ENCODE data around the gene KCTD17.

The KCTD17 gene

DNA sequence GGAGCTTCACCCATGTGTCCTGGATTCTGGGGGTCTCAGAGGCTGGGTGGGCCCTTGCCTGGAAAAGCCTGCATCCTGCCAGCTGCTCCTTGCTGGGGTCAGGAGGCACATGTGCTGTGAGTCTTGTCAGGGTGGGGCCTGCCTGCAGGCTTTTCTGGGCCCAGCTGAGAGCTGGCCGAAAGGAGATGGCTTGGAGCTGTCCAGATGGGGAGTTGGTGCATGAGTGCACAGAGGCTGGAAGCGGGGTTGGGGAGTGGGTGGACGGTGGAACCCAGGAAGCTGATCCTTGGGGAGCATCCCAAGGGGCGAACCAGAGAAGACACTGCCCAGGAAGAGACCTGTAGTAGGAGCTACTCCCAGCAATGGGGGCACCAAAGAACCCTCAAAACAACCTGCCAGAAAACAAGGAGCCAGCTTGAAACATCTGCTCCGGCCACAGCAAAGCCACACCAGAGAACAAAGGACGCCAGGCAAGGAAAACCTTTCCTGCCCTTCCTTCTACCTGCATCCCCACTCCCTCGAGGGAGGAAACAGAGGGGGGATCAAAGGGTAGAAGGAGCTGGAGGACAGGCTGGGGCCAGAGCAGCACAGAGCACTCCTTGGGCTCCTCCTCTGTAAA, 8.2 kb upstream of the KCTD17 start:
- DNase-seq (ENCODE audit: low spot score): no peak

DNA sequence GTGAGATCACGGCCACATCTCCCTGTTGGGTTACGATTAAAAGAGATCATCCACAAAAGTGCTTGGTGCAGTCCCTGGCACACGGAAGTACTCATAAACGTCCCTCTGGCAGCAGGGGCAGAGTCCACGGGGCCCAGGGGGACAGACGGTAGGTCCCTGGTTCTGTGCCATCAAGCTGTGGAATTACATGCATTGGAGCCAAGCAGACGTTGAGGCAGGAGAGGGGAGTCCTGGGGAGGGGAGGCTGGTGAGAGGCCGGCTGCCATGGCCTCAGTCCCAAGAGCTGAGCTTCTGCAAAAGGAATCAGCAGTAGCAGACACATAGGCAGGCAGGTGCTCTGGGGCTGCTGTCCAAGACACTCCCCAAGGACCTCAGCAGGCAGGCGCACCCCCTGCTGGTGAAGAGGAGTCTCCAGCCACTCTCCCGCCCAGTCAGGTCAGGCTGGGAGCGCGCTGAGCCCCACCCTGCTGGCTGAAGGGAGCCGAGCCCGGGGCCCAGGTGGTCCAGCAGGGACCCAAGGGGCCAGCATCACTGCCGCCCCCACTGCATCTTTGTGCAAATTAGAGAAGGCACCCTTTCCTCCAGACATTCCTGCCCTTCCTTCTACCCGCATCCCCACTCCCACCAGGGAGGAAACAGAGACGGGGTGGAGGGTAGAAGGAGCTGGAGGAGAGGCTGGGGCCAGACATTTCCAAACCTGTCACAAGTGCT, 7.6 kb upstream of the KCTD17 start:
- no peak for DNase-seq (ENCODE audit: low spot score)

DNA sequence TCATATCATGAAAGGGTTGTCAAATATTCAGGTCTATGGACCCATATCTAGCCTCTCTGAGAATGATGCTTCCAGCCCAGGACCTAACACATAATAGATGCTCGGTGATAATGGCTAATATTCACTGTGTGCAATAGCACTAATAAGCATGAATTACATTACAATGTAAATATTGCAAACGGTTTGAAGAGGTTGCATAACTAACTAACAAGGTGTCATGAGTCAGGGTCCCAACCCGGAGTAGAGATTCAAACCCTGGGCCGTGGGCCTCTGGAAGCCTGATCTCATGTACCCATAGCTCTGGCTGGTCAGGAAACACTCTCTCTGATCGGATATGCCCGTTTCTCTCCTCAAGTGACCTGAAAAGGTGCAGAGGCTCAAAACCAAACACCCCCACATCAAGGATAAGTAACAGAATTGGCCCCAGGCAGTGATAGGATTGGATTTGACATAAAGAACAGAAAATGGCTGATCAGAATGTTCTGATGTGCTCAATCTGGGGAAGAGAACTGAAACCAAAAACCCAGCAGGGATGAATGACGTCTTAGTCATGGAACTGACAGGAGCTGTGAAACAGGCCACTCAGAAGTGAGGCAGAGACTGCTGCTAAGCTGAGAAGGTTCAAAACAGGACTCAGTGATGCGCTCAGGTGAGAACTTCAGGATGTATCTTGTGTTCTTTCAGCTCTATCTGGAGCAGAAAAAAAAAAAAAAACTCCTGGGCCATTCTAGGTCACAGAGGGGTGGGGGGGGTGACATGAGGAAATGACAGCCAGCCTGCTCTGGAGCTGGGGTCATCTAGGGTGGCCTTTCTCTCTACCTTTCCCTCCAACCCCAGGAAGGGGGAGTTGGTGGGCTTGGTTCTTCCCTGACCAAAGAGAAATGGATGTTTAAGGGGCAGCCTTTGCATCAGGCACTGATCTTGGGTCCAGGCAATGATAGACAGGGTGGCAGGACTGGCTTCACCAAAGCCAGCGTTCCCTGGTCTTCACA, 6.6 kb upstream of the KCTD17 start:
- no peak for DNase-seq (ENCODE audit: low spot score)

GRCh38 chr22:37045958-37046357, 5.6 kb upstream of the KCTD17 start:
- no peak for DNase-seq (ENCODE audit: low spot score)

DNA sequence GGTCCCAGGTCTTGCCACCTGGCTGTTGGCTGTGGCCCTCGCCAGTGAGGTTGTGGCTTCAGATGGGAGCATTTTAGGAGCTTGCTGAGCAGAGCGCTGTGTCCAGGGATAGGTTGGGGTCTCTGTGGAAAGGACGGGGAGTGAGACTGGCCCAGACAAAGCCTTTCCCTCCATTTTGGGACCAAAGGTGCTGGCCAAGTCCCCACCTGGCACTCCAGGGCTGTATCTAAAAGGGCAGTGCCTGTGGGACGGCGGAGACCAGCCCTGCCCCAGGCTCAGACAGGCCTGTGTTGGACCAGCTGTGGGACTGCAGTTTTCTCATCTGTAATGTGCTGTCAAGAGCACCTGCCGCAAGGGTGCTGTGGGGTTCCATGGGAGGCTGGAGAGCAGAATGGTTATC, 5.0 kb upstream of the KCTD17 start:
- DNase-seq (ENCODE audit: low spot score): no peak

- DNase-seq (ENCODE audit: low spot score): no peak
Observed at GRCh38 chr22:37047006-37047405, 4.5 kb upstream of the KCTD17 start.

DNA sequence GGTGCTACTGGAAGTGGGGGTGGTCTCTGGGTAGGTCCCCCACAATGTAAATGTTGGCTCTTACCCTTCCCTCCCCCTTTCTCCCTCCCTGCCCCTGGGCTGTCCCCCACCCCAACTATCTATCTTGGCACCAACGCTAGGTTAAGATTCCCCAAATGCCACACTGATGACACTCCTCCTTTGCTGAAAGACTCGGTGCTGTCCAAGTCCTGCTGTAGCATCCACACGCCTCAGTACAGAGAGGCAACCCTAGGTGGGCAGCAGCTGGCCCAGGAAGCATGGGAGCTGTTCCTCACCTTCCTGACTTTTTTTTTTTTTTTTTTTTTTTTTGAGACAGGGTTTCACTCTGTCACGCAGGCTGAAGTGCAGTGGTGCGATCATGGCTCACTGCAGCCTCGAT, 3.4 kb upstream of the KCTD17 start:
- no peak for DNase-seq (ENCODE audit: low spot score)

- no peak for DNase-seq (ENCODE audit: low spot score)
Observed at GRCh38 chr22:37049224-37049623, 2.3 kb upstream of the KCTD17 start.

DNA sequence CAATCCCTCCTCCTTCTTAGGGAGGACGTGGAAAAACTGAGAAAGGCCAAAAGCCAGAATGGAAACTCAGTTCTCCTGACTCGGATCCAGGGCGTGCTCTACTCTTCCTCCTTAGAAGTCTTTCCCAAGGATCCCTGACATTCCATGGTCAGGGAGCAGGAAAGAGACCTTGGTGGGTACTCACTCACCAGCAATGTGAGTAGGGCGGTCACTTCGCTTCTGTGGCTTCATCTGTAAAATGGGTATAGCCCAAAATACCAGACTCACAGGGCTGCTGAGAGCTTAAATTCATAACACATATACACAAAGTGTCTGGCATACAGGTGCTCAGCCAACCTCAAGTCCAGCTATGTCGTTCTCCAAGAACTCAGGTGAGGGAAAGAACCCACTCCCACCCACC, 629 bp upstream of the KCTD17 start:
- no peak for DNase-seq (ENCODE audit: low spot score)

DNA sequence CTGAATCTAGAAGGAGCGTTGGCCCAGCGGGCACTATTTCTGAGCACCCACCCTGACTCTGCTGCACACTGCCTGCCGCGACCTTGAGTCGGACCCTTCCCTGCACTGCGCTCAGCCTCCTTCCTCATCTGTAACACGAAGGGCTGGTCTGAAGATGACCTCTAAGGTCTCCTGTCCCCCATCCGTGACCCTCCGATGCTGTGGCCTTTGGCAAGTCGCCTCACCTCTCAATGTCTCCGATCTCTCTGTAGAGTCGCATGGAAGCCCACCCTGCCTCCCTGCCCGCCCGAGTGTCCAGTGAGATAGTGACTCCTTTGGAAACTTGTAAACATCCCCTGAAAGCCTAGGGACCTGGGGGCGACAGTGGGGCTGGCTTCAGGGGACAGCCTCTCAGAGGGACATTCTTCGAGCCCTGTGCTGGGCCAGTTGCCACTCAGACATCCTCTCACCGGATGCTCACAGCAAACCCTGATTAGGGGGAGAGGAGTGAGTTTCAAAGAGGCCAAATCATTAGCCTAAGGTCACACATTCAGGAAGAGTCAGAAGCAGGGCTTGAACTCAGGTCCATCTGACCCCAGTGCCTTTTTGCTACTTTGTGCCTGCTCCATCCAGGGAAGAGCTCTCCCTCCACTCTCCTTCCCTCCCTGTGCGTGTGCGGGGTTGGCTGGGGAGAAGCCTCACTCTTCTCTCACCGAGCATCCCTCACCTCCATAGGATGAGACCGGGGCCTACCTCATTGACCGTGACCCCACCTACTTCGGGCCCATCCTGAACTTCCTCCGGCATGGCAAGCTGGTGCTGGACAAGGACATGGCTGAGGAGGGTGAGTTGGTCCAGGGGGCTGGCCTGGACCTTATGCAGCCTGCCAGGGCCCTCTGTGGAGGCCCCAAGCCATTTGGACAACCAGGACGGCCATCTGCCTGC, 1.1 kb downstream of the KCTD17 start:
- DNase-seq (ENCODE audit: low spot score): no peak

DNA sequence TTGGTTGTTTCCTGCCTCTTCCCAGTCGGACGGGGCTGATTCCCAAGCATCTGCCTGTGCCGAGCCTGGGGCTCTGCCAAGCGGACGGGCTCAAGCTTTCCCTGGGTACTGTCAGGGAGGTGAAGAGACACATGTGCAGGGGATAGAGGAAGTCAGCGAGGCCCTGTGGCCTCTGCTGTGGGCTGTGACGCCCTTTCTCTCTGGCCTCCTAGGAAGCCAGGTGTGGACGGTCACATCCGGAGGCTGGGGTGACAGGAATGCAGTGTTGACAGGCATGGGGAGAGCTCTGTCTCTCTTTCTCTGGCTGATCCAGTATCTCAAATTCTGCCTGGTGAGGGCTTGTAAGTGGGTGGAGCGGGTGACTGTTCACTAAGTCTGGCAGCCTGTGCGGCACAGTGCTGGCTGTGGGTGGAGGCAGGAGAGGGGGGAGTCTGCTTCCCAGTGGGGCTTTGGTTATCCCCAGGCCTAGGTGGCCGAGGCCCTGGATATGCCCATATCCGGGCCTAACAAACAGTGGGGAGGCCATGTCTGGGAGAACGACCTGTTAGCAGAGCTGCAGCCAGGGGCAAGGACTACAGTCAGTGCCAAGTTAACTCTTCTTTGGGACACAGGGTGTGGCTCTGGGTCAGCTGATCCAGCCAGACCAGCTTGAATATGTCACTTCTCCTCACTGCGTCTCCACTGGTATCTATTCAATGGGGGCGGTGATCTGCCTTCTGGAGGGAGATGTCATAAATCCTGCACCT, 1.9 kb downstream of the KCTD17 start:
- DNase-seq (ENCODE audit: low spot score): no peak

DNA sequence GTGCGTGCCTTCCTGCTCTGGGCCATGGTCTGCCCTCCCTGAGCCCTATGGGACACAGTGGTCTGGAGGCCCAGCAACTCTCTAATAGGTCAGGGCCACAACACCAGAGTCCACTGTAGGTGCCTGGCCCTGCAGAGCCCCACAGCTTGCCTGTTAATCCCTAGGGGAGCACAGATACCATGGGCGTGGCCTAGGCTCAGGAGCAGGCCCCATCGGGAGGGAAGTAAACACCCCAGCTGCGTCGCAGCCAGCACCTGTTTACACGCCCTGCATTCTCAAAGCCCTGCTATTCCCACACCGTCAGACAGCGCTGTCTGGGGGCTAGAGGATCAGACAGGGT, 2.5 kb downstream of the KCTD17 start:
- DNase-seq (ENCODE audit: low spot score): no peak

DNA sequence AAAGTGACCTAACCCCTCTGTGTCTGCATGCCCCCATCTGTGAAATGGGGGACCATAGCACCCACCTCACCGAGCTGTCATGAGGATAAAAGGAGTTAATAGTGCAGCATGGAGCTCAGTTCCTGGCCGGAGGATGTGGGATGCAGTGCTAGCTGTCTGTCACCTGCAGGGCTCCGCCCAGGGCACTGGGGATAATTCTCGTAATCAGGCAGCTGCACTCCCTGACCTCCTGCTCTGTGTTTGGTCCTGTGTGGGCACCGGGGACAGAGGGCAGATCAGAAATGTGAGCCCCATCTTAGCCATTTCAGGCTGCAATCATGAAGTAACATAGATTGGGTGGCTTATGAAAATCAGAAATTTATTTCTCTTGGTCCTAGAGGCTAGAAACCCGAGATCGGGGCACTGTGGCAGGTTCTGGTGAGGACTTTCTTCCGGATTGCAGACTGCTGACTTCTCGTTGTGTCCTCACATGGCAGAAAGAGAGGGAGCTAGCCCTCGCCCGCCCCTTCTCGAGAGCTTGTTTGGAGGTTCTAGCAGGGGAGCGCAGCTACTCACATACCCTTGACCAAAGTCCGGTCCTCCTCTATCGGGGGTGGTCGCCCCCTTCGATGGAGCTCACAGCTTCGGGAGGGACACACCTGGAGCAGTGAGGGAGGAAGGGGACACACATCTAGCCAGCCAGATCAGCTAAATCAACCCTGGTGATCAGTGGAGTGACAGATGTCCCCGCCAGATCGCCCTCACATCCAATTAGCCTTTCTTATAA, 3.2 kb downstream of the KCTD17 start:
- DNase-seq (ENCODE audit: low spot score): no peak

DNA sequence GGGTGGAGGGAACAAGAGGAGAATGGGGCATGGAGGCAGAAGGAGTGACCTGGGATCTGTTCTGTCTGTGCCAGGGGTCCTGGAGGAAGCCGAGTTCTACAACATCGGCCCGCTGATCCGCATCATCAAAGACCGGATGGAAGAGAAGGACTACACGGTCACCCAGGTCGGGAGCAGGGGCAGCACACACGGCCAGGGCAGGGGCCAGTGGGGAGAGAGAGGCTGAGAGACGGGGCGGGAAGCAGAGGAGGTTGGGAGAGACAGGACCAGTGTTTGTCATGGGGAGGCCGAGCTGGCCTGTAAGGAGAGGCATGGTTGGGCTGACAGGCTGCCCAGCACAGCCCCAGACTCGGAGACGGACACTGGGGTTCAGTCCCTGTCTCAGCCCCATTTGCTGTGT, 4.7 kb downstream of the KCTD17 start:
- DNase-seq (ENCODE audit: low spot score): no peak

- DNase-seq (ENCODE audit: low spot score): no peak
Observed at GRCh38 chr22:37057226-37057625, 5.7 kb downstream of the KCTD17 start.

GRCh38 chr22:37057796-37058510, 6.4 kb downstream of the KCTD17 start:
- DNase-seq (ENCODE audit: low spot score): no peak

GRCh38 chr22:37058917-37059701, 7.6 kb downstream of the KCTD17 start:
- DNase-seq (ENCODE audit: low spot score): no peak

GRCh38 chr22:37059876-37060449, 8.4 kb downstream of the KCTD17 start:
- DNase-seq (ENCODE audit: low spot score): no peak

All from pons (tissue), 1 donor.